HepG2 (cell line): ENCODE results near the gene FAM184B.

Experiments
- CBX5 ChIP-seq: sonication (generic); formaldehyde crosslinking; IDR thresholded peaks from 2 replicates; pipeline ENCODE4 v1.4.0; 2020; ENCODE audit warnings: missing genetic modification reagents, borderline replicate concordance
- ZNF501 ChIP-seq: sonication (generic); formaldehyde crosslinking; IDR thresholded peaks from 2 replicates; pipeline ENCODE4 v1.5.1; 2020; ENCODE audit warnings: mild to moderate bottlenecking, moderate library complexity, missing genetic modification reagents
- TF ChIP-seq, protein P1 (sequence below): sonication (generic); formaldehyde crosslinking; IDR thresholded peaks from 2 replicates; pipeline ENCODE4 v1.4.0; 2020; ENCODE audit warnings: mild to moderate bottlenecking, missing genetic modification reagents

DNA sequence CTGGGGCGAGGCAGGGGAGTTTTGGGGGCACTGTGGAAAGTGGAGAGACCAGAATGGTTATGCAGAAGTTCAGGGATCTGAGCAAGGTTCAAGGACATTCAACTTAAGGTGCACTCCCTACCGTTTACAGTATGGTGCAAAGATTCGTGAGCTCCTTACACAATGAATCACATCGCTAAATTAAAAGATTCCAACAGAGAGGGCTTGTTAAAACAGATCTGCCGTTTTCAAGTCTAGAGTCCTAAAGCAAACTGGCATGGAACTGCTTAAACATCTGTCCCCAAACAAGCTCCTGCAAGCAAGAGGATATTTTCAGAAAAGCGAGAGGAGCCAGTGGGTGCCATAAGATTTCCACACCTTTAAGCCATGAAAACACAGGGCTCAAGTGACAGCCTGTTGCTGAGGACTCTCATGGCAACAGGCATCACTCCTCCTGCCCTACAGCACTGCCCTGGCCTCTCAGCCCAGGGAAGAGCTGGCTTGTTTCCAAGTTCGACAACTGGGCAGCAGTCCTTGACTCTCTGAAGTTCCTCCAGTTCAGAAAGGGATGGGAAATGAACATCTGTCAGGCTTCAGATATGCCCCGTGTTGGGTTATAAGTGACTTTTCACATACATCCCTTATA, 10.0 kb downstream of the FAM184B start:
- TF ChIP-seq, protein P1, sequence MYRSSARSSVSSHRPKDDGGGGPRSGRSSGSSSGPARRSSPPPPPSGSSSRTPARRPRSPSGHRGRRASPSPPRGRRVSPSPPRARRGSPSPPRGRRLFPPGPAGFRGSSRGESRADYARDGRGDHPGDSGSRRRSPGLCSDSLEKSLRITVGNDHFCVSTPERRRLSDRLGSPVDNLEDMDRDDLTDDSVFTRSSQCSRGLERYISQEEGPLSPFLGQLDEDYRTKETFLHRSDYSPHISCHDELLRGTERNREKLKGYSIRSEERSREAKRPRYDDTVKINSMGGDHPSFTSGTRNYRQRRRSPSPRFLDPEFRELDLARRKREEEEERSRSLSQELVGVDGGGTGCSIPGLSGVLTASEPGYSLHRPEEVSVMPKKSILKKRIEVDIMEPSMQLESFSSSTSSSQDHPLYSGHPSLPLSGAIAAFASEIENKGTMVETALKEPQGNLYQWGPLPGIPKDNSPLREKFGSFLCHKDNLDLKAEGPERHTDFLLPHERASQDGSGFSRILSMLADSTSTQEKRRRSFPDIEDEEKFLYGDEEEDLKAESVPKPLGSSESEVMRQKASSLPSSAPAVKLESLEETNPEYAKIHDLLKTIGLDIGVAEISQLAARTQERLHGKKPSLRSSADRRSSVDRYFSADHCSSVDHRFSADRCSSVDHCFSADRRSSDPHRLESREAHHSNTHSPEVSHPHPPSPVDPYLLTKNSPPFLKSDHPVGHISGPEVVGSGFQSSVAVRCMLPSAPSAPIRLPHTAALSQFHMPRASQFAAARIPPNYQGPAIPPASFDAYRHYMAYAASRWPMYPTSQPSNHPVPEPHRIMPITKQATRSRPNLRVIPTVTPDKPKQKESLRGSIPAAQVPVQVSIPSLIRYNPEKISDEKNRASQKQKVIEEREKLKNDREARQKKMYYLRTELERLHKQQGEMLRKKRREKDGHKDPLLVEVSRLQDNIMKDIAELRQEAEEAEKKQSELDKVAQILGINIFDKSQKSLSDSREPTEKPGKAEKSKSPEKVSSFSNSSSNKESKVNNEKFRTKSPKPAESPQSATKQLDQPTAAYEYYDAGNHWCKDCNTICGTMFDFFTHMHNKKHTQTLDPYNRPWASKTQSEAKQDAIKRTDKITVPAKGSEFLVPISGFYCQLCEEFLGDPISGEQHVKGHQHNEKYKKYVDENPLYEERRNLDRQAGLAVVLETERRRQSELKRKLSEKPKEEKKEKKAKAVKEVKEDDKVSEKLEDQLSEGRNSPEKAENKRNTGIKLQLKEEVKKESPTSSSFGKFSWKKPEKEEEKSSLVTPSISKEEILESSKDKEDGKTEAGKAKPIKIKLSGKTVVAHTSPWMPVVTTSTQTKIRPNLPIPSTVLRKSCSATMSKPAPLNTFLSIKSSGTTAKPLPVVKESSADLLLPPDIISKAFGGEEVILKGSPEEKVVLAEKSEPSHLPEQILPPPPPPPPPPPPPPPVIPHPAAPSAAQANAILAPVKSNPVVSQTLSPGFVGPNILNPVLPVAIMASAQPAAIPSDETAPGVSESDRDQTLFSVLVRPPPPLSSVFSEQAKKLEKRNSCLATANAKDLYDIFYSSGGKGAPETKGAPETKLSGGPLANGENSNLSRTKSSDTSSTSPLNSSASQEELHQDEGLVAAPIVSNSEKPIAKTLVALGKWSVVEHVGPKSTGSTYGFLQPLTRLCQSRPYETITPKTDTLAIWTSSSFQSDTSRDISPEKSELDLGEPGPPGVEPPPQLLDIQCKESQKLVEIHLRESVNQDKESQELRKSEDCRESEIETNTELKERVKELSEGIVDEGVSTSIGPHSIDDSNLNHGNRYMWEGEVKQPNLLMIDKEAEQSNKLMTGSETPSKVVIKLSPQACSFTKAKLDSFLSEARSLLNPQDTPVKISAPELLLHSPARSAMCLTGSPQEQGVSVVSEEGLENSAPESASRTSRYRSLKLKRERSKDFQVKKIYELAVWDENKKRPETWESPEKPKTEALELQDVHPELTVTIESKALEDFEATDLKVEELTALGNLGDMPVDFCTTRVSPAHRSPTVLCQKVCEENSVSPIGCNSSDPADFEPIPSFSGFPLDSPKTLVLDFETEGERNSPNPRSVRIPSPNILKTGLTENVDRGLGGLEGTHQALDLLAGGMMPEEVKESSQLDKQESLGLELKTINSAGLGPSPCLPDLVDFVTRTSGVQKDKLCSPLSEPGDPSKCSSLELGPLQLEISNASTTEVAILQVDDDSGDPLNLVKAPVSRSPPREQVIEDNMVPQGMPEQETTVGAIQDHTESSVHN = no peak
- TF ChIP-seq ZNF501 (CRISPR knock-in tag) = no peak
- no peak for TF ChIP-seq CBX5 (CRISPR knock-in tag)
